ENCODE measurements around the gene RPS8. TPM values are rescaled to one million over a fixed set of nuclear protein-coding genes. Genes with fewer than 3 reads are reported as not detected.
"Not testable (repeated sequence)": the region's sequence is repeated elsewhere in the genome, so short reads cannot be mapped to it uniquely, and the experiment has no call there.

The RPS8 gene
- total and polyA plus RNA-seq, 10 donors = 1,626 to 6,194 (median 2,275) TPM

DNA sequence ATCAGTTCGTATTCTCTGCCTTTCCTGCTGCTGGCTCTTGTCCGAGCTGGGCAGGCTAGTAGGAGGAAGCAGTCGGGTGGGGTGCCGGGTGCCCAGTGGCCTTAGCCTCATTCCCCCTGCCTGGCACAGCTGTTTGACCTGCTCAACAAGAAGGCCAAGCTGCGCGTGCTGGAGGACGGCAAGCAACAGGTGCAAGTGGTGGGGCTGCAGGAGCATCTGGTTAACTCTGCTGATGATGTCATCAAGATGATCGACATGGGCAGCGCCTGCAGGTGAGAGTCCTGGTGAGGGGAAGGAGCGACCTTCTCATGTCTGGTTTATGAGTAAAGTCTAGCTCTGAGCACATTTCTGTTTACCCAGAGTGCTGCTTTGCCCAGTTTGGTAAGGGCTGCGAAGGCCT lies 16.3 kb upstream of the RPS8 start:
- intact Hi-C loops (cut with DNase I; ENCODE audit: low total_unique reads) = no loop called here
- DNase-seq = no peak
- 84 to 96% (median 88%) methylated on average over 11 of the region's 11 CpGs for WGBS, 5 donors
- Histone ChIP-seq H3K4me1 (peaks cover 0 to 7% (median 4%) of the 10 kb centered on the region in 6 donors), H3K27me3 (replicated peaks in 1 of 7) (no peaks in the 10 kb centered on the region), H3K36me3 (peaks cover 0 to 100% (median 0%) of the 10 kb centered on the region in 6 donors), H3K4me3 (no peak overlapping the region), H3K27ac (no peak overlapping the region), H3K9me3 (no peaks in the 10 kb centered on the region)
- TF ChIP-seq POLR2AphosphoS5 (IDR thresholded peaks at IDR 0.05) (no peak), POLR2A (IDR thresholded peaks at IDR 0.05) (no peak)
- TF ChIP-seq, protein P1, sequence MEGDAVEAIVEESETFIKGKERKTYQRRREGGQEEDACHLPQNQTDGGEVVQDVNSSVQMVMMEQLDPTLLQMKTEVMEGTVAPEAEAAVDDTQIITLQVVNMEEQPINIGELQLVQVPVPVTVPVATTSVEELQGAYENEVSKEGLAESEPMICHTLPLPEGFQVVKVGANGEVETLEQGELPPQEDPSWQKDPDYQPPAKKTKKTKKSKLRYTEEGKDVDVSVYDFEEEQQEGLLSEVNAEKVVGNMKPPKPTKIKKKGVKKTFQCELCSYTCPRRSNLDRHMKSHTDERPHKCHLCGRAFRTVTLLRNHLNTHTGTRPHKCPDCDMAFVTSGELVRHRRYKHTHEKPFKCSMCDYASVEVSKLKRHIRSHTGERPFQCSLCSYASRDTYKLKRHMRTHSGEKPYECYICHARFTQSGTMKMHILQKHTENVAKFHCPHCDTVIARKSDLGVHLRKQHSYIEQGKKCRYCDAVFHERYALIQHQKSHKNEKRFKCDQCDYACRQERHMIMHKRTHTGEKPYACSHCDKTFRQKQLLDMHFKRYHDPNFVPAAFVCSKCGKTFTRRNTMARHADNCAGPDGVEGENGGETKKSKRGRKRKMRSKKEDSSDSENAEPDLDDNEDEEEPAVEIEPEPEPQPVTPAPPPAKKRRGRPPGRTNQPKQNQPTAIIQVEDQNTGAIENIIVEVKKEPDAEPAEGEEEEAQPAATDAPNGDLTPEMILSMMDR (IDR thresholded peaks at IDR 0.05 in 8 of 11, conservative IDR thresholded peaks at IDR 0.05 in 3 of 11) = no peak

DNA sequence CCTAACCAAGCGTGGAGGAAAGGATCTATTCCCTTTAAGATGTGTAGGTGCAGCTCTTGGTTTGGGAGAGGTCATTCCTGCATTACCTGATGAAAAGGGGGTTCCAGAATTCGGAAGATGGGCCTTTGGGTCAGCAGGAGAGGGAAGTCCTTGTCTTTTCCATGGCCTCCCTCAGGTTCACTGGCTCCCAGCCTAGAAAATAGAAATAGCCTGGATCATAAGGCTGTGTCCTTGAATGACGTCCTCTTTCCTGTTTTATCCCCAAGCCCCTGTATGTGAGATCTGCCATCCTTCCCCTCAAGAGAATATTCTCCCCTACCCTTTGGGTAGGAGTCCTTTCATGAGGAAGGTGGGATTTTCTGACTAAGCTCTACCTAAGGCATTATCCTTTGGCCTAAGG lies 14.5 kb upstream of the RPS8 start:
- TF ChIP-seq, protein P1 (IDR thresholded peaks at IDR 0.05 in 8 of 11, conservative IDR thresholded peaks at IDR 0.05 in 3 of 11) = no peak
- TF ChIP-seq POLR2A (IDR thresholded peaks at IDR 0.05) (no peak), POLR2AphosphoS5 (IDR thresholded peaks at IDR 0.05) (no peak)
- WGBS, 5 donors = 81 to 95% (median 84%) methylated on average over 3 of the region's 3 CpGs
- peaks cover 0 to 99% (median 0%) of the 10 kb centered on the region in 6 donors for H3K36me3 ChIP-seq
- no peak overlapping the region for H3K27ac ChIP-seq
- no peaks in the 10 kb centered on the region for H3K9me3 ChIP-seq
- no peaks in the 10 kb centered on the region for H3K27me3 ChIP-seq (replicated peaks in 1 of 7)
- peaks cover 0 to 7% (median 4%) of the 10 kb centered on the region in 6 donors for H3K4me1 ChIP-seq
- intact Hi-C loops (cut with DNase I; ENCODE audit: low total_unique reads) = no loop called here
- DNase-seq = no peak
- H3K4me3 ChIP-seq = no peak overlapping the region

DNA sequence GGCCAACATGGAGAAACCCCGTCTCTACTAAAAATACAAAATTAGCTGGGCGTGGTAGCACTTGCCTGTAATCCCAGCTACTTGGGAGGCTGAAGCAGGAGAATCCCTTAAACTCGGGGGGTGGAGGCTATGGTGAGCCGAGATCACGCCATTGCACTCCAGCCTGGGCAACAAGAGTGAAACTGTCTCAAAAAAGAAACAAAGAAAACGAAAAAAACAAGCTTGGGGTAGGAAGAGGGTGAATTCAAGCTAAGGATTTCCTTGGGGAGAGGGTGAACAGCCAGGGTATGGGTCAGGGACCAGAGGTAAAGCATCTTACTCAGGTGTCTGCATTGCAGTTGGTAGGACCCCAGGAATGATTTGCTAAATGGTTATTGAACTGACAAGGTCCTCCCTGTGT lies 8.9 kb upstream of the RPS8 start:
- H3K9me3 ChIP-seq; H3K27ac ChIP-seq; H3K4me3 ChIP-seq; DNase-seq; intact Hi-C loops (cut with DNase I; ENCODE audit: low total_unique reads); H3K27me3 ChIP-seq (replicated peaks in 1 of 7); H3K4me1 ChIP-seq: not testable (repeated sequence)
- H3K36me3 ChIP-seq = peaks cover 0 to 74% (median 4%) of the 10 kb centered on the region in 6 donors
- WGBS, 5 donors = 92 to 97% (median 96%) methylated on average over 6 of the region's 6 CpGs

DNA sequence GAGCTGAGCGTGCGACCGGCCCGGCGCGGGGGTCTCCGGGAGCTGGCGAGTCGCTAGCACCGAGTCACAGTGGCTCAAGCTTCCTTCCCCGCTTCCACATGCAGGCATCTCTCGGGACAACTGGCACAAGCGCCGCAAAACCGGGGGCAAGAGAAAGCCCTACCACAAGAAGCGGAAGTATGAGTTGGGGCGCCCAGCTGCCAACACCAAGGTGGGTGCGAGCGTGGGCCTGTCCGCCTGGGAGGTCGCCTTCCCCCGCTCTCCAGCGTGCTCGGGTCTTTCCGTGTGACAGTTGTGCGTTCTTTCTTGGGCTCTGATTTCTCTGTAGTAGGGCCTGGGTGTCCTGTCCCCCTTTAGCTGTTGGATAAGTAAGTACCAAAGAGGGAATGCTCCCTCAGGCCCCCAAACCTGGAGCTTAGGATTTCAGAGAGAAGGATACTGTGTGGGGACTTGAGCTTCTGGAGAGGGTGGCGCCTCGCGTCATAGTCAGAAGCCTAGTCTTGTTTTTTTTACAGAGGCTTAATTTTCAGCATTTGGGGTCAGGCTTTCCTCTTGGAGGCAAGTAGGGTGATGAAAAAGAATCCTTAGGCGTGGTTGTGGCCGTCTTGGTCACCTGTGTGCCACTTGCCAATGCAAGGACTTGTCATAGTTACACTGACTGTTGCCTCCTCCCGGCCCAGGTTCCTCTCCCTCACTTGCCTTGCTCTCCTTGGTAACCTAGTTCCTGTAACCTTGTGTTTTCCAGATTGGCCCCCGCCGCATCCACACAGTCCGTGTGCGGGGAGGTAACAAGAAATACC lies 790 bp downstream of the RPS8 start:
- TF ChIP-seq POLR2A (IDR thresholded peaks at IDR 0.05) (no peak), POLR2AphosphoS5 (IDR thresholded peaks at IDR 0.05) (no peak)
- Histone ChIP-seq H3K4me3 (peak overlapping the region; percentile 73 to 93 (median 84)), H3K27ac (peak overlapping the region; percentile 95 to 98 (median 98)), H3K27me3 (replicated peaks in 1 of 7) (no peaks in the 10 kb centered on the region), H3K4me1 (peaks cover 15 to 52% (median 36%) of the 10 kb centered on the region in 6 donors), H3K36me3 (peaks cover 0 to 51% (median 47%) of the 10 kb centered on the region in 6 donors), H3K9me3 (no peaks in the 10 kb centered on the region)
- 3 to 6% (median 5%) methylated on average over 29 to 36 of the region's 36 CpGs for WGBS, 5 donors
- DNase-seq = peak; percentile 88
- intact Hi-C loops (cut with DNase I; ENCODE audit: low total_unique reads) = no loop called here

DNA sequence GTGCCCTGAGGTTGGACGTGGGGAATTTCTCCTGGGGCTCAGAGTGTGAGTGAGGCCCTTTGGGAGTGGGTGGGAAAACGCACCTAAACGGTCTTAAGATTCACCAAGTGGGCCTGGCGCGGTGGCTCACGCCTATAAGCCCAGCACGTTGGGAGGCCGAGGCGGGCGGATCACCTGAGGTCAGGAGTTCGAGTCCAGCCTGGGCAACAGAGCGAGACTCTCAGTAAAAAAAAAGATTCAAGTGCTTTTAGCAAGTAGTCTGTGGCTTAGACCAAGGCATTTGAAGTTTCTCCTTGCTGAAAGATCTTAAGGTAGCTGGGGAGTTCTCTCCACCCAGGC lies 1.4 kb downstream of the RPS8 start:
- H3K36me3 ChIP-seq = peaks cover 0 to 57% (median 51%) of the 10 kb centered on the region in 6 donors
- H3K4me3 ChIP-seq = peak overlapping the region; percentile 73 to 93 (median 84)
- no peaks in the 10 kb centered on the region for H3K27me3 ChIP-seq (replicated peaks in 1 of 7)
- DNase-seq = peak; percentile 64
- intact Hi-C loops (cut with DNase I; ENCODE audit: low total_unique reads) = no loop called here
- no peaks in the 10 kb centered on the region for H3K9me3 ChIP-seq
- peak overlapping the region; percentile 95 to 98 (median 98) for H3K27ac ChIP-seq
- H3K4me1 ChIP-seq = peaks cover 15 to 52% (median 36%) of the 10 kb centered on the region in 6 donors
- TF ChIP-seq POLR2AphosphoS5 (IDR thresholded peaks at IDR 0.05) (no peak), POLR2A (IDR thresholded peaks at IDR 0.05) (no peak)
- TF ChIP-seq, protein P1 (IDR thresholded peaks at IDR 0.05 in 8 of 11, conservative IDR thresholded peaks at IDR 0.05 in 3 of 11) = no peak
- 29 to 54% (median 41%) methylated on average over 12 of the region's 12 CpGs for WGBS, 5 donors
